Neural crest cell (in vitro differentiated cells): ENCODE results near the gene PRDM16. TPM values are rescaled to one million over a fixed set of nuclear protein-coding genes. Genes with fewer than 3 reads are reported as not detected.
A peak's percentile ranks its signal among the peaks of the same experiment; 100 is the strongest.

Source experiments
- DNase-seq: peaks from one replicate; pipeline ENCODE4 v3.0.0; 2021; ENCODE audit warnings: low read depth, mixed read lengths, low spot score
- H3K27ac Mint-ChIP-seq: one replicate; pipeline ENCODE4 v1.8.0; 2021; ENCODE audit warnings: mild to moderate bottlenecking, mixed read lengths; ENCODE audit not compliant: unreplicated experiment
- H3K27me3 Mint-ChIP-seq: 2 replicates; pipeline ENCODE4 v1.8.0; 2021; ENCODE audit warnings: low read depth, mild to moderate bottlenecking, mixed read lengths
- H3K36me3 Mint-ChIP-seq: 2 replicates; pipeline ENCODE4 v1.8.0; 2021; ENCODE audit warnings: low read depth, mild to moderate bottlenecking, mixed read lengths
- H3K4me1 Mint-ChIP-seq: 2 replicates; pipeline ENCODE4 v1.8.0; 2021; ENCODE audit warnings: mixed read lengths
- H3K4me3 Mint-ChIP-seq: one replicate; pipeline ENCODE4 v1.8.0; 2021; ENCODE audit warnings: mild to moderate bottlenecking, mixed read lengths
- H3K9me3 Mint-ChIP-seq: 2 replicates; pipeline ENCODE4 v1.8.0; 2021; ENCODE audit warnings: mixed read lengths
- CTCF ChIP-seq: fragments of 200-600 bp; sonication (generic); conservative IDR thresholded peaks from 2 replicates; pipeline ENCODE4 v1.5.0; 2021; ENCODE audit warnings: antibody characterized with exemption, mild to moderate bottlenecking
- total RNA-seq: library from RNA; stranded (reverse); gene quantifications from 2 replicates; pipeline ENCODE4 v1.2.1, GENCODE V29; 2021

The PRDM16 gene
- total RNA-seq, 1 donor from 2014 or later = 11.7 TPM

GRCh38 chr1:3373175-3373574, 304.2 kb downstream of the PRDM16 start:
- TF ChIP-seq CTCF = no peak
- Mint-ChIP-seq H3K27ac (no peak overlapping the region), H3K27me3 (peaks cover 8% of the 10 kb centered on the region), H3K36me3 (no peaks in the 10 kb centered on the region), H3K4me3 (no peak overlapping the region), H3K4me1 (peaks cover 5% of the 10 kb centered on the region), H3K9me3 (peaks cover 4% of the 10 kb centered on the region)
- no peak for DNase-seq

GRCh38 chr1:3373700-3374405, 304.9 kb downstream of the PRDM16 start:
- Mint-ChIP-seq H3K4me1 (peaks cover under 1% of the 10 kb centered on the region), H3K4me3 (no peak overlapping the region)

GRCh38 chr1:3375245-3375644, 306.2 kb downstream of the PRDM16 start:
- no peak for DNase-seq
- Mint-ChIP-seq H3K36me3 (no peaks in the 10 kb centered on the region), H3K4me1 (no peaks in the 10 kb centered on the region), H3K27me3 (no peaks in the 10 kb centered on the region), H3K27ac (peak overlapping the region; percentile 67), H3K4me3 (no peak overlapping the region), H3K9me3 (peaks cover 4% of the 10 kb centered on the region)
- no peak for TF ChIP-seq CTCF

More at GRCh38 chr1:3373700-3374405, 304.9 kb downstream of the PRDM16 start:
- no peak for DNase-seq
- Mint-ChIP-seq H3K27me3 (peaks cover 6% of the 10 kb centered on the region), H3K9me3 (peaks cover 4% of the 10 kb centered on the region), H3K36me3 (no peaks in the 10 kb centered on the region), H3K27ac (no peak overlapping the region)
- no peak for TF ChIP-seq CTCF

- H3K27ac Mint-ChIP-seq = no peak overlapping the region
- H3K4me1 Mint-ChIP-seq = no peaks in the 10 kb centered on the region
- H3K4me3 Mint-ChIP-seq = no peak overlapping the region
- TF ChIP-seq CTCF = no peak
- H3K36me3 Mint-ChIP-seq = no peaks in the 10 kb centered on the region
- H3K27me3 Mint-ChIP-seq = no peaks in the 10 kb centered on the region
- no peaks in the 10 kb centered on the region for H3K9me3 Mint-ChIP-seq
- no peak for DNase-seq
Measured at GRCh38 chr1:3377166-3377565, 308.2 kb downstream of the PRDM16 start.

GRCh38 chr1:3377604-3378279, 308.7 kb downstream of the PRDM16 start:
- H3K9me3 Mint-ChIP-seq = no peaks in the 10 kb centered on the region
- TF ChIP-seq CTCF = no peak
- no peaks in the 10 kb centered on the region for H3K27me3 Mint-ChIP-seq
- no peak for DNase-seq
- H3K27ac Mint-ChIP-seq = no peak overlapping the region
- H3K4me1 Mint-ChIP-seq = no peaks in the 10 kb centered on the region
- no peak overlapping the region for H3K4me3 Mint-ChIP-seq
- H3K36me3 Mint-ChIP-seq = no peaks in the 10 kb centered on the region
